ENCODE results near the gene OR4K5. TPM values are rescaled to one million over a fixed set of nuclear protein-coding genes. Genes with fewer than 3 reads are reported as not detected.

OR4K5 gene, protein sequence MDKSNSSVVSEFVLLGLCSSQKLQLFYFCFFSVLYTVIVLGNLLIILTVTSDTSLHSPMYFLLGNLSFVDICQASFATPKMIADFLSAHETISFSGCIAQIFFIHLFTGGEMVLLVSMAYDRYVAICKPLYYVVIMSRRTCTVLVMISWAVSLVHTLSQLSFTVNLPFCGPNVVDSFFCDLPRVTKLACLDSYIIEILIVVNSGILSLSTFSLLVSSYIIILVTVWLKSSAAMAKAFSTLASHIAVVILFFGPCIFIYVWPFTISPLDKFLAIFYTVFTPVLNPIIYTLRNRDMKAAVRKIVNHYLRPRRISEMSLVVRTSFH
- total RNA-seq = not detected
- long read RNA-seq, donor 1 = 0 reads
- long read RNA-seq, donor 2 = 0 reads

DNA sequence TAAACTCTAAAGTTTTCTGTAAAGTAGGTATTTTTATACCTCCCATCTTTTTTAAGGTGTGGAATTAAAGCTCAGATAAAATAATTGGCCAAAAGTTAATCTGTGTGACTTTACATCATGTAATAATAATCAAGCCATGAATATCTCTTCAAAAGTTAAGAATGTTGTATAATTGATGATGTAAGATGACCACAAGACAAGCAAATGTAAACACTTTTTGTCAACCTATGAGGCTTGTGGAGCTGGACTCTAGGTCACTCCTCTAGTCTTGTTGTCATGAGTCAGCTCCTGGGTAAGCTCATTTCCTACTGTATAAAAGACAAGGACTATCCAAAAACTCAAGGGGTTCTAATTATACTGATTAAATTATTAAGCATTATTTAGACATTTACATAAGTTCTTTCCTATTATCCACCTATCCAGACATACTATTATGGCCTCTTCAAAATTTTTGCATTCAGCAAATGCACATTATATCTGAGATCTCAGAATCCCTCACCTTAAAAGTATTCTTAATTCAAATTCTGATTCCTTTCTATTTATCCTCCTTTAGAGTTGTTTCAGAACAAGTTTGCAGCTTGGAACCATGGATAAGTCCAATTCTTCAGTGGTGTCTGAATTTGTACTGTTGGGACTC lies at the start of gene OR4K5:
Gene OR4K5 (plus strand): TSS at position 587 of the 637 bp plus-strand sequence. CDS start 0 bp downstream, at position 587.
- TF ChIP-seq, protein P1, sequence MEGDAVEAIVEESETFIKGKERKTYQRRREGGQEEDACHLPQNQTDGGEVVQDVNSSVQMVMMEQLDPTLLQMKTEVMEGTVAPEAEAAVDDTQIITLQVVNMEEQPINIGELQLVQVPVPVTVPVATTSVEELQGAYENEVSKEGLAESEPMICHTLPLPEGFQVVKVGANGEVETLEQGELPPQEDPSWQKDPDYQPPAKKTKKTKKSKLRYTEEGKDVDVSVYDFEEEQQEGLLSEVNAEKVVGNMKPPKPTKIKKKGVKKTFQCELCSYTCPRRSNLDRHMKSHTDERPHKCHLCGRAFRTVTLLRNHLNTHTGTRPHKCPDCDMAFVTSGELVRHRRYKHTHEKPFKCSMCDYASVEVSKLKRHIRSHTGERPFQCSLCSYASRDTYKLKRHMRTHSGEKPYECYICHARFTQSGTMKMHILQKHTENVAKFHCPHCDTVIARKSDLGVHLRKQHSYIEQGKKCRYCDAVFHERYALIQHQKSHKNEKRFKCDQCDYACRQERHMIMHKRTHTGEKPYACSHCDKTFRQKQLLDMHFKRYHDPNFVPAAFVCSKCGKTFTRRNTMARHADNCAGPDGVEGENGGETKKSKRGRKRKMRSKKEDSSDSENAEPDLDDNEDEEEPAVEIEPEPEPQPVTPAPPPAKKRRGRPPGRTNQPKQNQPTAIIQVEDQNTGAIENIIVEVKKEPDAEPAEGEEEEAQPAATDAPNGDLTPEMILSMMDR (IDR thresholded peaks at IDR 0.05) = no peak
- ATAC-seq = no peak
- no peaks in the 10 kb centered on the region for H3K36me3 ChIP-seq (ENCODE audit: low read depth)
- H3K4me1 ChIP-seq (ENCODE audit: low read depth) = no peaks in the 10 kb centered on the region
- intact Hi-C loops (cut with DNase I, micrococcal nuclease) = no loop called here
- DNase-seq = no peak
- peaks cover 58% of the 10 kb centered on the region for H3K9me3 ChIP-seq
- no peak within 1 kb of the TSS for H3K4me3 ChIP-seq

DNA sequence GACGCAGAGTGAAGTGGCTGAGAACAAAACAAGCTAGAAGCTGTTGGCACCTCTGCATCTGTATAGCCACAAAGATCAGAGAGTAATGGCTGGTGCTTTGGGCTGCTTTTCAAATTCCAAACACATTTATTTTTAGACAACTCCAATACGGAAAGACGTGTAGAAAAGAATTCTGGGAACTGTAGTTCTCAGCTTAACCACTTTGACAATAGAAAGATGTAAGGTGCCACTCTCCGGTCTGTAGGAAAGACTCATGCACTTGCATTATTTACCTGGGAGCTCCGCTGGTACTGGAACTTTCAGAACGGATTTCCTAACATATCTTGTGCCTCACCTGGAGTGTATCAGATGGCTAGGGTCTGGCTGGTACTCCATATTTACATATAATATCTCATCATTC lies 47.2 kb upstream of the OR4K5 start:
- H3K4me3 ChIP-seq = no peak overlapping the region
- no peaks in the 10 kb centered on the region for H3K36me3 ChIP-seq (ENCODE audit: low read depth)
- ATAC-seq (no peak), DNase-seq (no peak)
- intact Hi-C loops (cut with DNase I, micrococcal nuclease) = no loop called here
- H3K4me1 ChIP-seq (ENCODE audit: low read depth) = no peaks in the 10 kb centered on the region
- TF ChIP-seq, protein P1 (IDR thresholded peaks at IDR 0.05) = no peak
- peaks cover 25% of the 10 kb centered on the region for H3K9me3 ChIP-seq

DNA sequence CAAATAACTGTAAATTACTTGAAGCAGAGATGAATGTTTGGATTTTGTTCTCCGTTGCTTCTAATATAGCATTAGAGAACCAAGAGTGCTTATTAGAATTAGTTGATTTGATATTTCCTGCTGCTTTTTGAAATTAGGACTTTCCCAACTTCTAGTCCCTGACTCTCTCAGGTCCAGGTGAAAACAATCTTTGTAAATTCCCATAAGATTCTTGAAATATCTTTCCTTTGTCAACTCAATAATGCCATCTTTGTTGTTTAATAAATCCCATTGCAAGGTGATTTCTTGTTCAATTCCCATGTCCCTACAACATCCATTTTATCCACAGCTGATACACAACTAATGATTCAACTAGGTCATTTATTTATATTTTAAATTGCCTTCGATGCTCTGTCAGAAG lies 45.6 kb upstream of the OR4K5 start, which contains the start of gene OR4K2:
Gene OR4K2 (plus strand): TSS at position 301 of the 400 bp plus-strand sequence. CDS start 1,126 bp downstream, outside the sequence.
- ATAC-seq = no peak
- H3K9me3 ChIP-seq = peaks cover 15% of the 10 kb centered on the region
- intact Hi-C loops (cut with DNase I, micrococcal nuclease) = no loop called here
- TF ChIP-seq, protein P1 (IDR thresholded peaks at IDR 0.05) = no peak
- H3K4me1 ChIP-seq (ENCODE audit: low read depth) = no peaks in the 10 kb centered on the region
- H3K4me3 ChIP-seq = no peak within 1 kb of the TSS
- no peaks in the 10 kb centered on the region for H3K36me3 ChIP-seq (ENCODE audit: low read depth)
- DNase-seq = no peak

DNA sequence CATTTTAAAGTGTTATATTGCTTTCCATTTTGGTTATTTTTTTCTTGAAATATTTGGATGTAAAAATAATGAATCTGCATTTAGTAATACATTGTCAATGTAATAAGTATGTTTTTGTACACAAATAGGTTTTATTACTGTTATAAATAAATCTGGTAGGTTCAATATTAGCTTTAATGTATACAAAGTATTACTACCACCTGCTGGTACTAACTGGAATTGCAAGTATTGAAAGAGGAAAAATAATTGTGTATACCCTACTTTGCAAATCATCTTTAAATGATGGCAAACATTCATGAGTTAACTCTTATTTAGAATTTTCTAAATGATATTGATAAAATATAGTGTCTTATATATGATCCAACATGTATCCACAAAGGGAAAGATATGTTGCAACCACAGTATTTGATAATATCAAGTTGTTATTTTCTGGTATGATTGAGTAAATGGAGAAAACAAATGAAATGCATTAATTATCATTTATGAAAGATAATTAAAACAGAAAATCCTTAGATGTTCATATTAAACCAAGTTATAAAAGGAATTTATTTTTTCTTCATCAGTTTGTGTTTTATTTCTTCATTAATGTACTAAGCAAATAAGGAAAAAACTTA lies 42.3 kb upstream of the OR4K5 start:
- Histone ChIP-seq H3K36me3 (ENCODE audit: low read depth) (no peaks in the 10 kb centered on the region), H3K4me3 (no peak overlapping the region), H3K9me3 (peaks cover 17% of the 10 kb centered on the region), H3K4me1 (ENCODE audit: low read depth) (no peaks in the 10 kb centered on the region)
- DNase-seq = no peak
- no peak for ATAC-seq
- TF ChIP-seq, protein P1 (IDR thresholded peaks at IDR 0.05) = peak; percentile 33
- intact Hi-C loops (cut with DNase I, micrococcal nuclease) = no loop called here

DNA sequence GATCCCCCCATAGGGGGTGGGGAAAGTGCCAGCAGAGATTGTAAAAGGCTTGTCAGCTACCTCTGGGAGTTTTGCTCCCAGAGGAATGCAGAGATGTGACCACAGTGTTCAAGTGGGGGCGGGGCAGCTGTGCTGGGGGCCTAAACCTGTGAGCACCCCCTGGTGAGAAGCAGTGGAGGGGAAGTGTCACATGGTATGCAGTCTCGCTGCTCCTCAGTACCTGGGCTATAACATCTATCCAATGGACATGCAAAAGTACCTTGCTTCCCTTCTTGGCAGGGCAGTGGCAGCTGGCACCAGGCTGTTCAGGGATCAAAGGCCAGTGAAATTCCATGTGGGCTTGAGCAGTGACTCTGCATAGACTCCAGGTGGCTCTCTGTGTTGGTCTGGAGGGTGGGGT lies 25.1 kb upstream of the OR4K5 start:
- intact Hi-C loops (cut with DNase I, micrococcal nuclease) = no loop called here
- Histone ChIP-seq H3K36me3 (ENCODE audit: low read depth) (no peaks in the 10 kb centered on the region), H3K4me3 (no peak overlapping the region), H3K9me3 (peaks cover 84% of the 10 kb centered on the region), H3K4me1 (ENCODE audit: low read depth) (no peaks in the 10 kb centered on the region)
- no peak for DNase-seq
- ATAC-seq = peak; percentile 9
- TF ChIP-seq, protein P1 (IDR thresholded peaks at IDR 0.05) = no peak

All from mucosa of descending colon (tissue), 3 donors.